GM23338 (cell line): ENCODE measurements around the gene MCU. TPM values are rescaled to one million over a fixed set of nuclear protein-coding genes. Genes with fewer than 3 reads are reported as not detected.

ENCODE experiments used
- ATAC-seq: fragments of 200-7000 bp; cut with Tn5 transposase; 3 replicates; pipeline ENCODE4 v1.9.1; 2020
- DNase-seq: peaks from one replicate; pipeline ENCODE4 v3.0.0-alpha.2; 2015; ENCODE audit warnings: low spot score
- H2AFZ ChIP-seq: fragments of 200-600 bp; sonication (generic); 2 replicates; pipeline ENCODE4 v1.8.0; 2016; ENCODE audit warnings: antibody characterized with exemption, mild to moderate bottlenecking, moderate library complexity
- H3F3A ChIP-seq: fragments of 200-600 bp; sonication (generic); replicated peaks from 2 replicates; pipeline ENCODE4 v1.8.0; 2017; ENCODE audit warnings: antibody characterized with exemption, mixed run types, low read depth
- H3K27ac ChIP-seq: fragments of 200-600 bp; sonication (generic); 2 replicates; pipeline ENCODE4 v1.6.1; 2016; ENCODE audit warnings: low read depth
- H3K27me3 ChIP-seq: fragments of 200-600 bp; sonication (generic); 2 replicates; pipeline ENCODE4 v1.8.0; 2016; ENCODE audit warnings: mild to moderate bottlenecking, mixed run types, moderate library complexity; ENCODE audit not compliant: insufficient read depth
- H3K36me3 ChIP-seq: fragments of 200-600 bp; sonication (generic); 2 replicates; pipeline ENCODE4 v1.8.0; 2016; ENCODE audit warnings: mild to moderate bottlenecking; ENCODE audit not compliant: insufficient read depth
- H3K4me1 ChIP-seq: fragments of 200-600 bp; sonication (generic); 2 replicates; pipeline ENCODE4 v1.8.0; 2016; ENCODE audit warnings: mild to moderate bottlenecking, moderate library complexity; ENCODE audit not compliant: insufficient read depth
- H3K4me2 ChIP-seq: fragments of 200-600 bp; sonication (generic); 2 replicates; pipeline ENCODE4 v1.7.1; 2017; ENCODE audit warnings: mixed run types
- H3K4me3 ChIP-seq: fragments of 200-600 bp; sonication (generic); 2 replicates; pipeline ENCODE4 v1.6.1; 2016; ENCODE audit warnings: mixed run types
- H3K79me2 ChIP-seq: fragments of 200-600 bp; sonication (generic); replicated peaks from 2 replicates; pipeline ENCODE4 v1.8.0; 2017; ENCODE audit warnings: mild to moderate bottlenecking; ENCODE audit not compliant: insufficient read depth
- H3K9me2 ChIP-seq: fragments of 200-600 bp; sonication (generic); 2 replicates; pipeline ENCODE4 v1.8.0; 2017; ENCODE audit not compliant: insufficient read depth
- H4K20me1 ChIP-seq: fragments of 200-600 bp; sonication (generic); replicated peaks from 2 replicates; pipeline ENCODE4 v1.8.0; 2017; ENCODE audit warnings: mild to moderate bottlenecking; ENCODE audit not compliant: insufficient read depth
- H3K27ac Mint-ChIP-seq: 2 replicates; pipeline ENCODE4 v1.8.0; 2020; ENCODE audit warnings: inconsistent platforms, mild to moderate bottlenecking, moderate library complexity, mixed read lengths
- H3K27me3 Mint-ChIP-seq: 3 replicates; pipeline ENCODE4 v1.8.0; 2022; ENCODE audit warnings: low read depth, mild to moderate bottlenecking, moderate library complexity, mixed read lengths, inconsistent platforms; ENCODE audit not compliant: insufficient read depth, poor library complexity
- H3K36me3 Mint-ChIP-seq: 3 replicates; pipeline ENCODE4 v1.8.0; 2021; ENCODE audit warnings: low read depth, mild to moderate bottlenecking, inconsistent platforms, moderate library complexity, mixed read lengths
- H3K4me1 Mint-ChIP-seq: 3 replicates; pipeline ENCODE4 v1.8.0; 2020; ENCODE audit warnings: mild to moderate bottlenecking, inconsistent platforms, mixed read lengths
- H3K4me3 Mint-ChIP-seq: 3 replicates; pipeline ENCODE4 v1.8.0; 2021; ENCODE audit warnings: moderate library complexity, mild to moderate bottlenecking, inconsistent platforms, mixed read lengths
- H3K9me3 Mint-ChIP-seq: 3 replicates; pipeline ENCODE4 v1.8.0; 2020; ENCODE audit warnings: moderate library complexity, mild to moderate bottlenecking, inconsistent platforms, mixed read lengths
- CREB1 ChIP-seq: fragments of 250-450 bp; sonication (Bioruptor Pico); IDR thresholded peaks from 2 replicates; pipeline ENCODE4 v1.5.0; 2020; ENCODE audit warnings: low read depth, mild to moderate bottlenecking, moderate library complexity
- ETS1 ChIP-seq: IDR thresholded peaks from 2 replicates; pipeline ENCODE4 v1.6.1; 2016; ENCODE audit warnings: antibody characterized with exemption
- EZH2 ChIP-seq: fragments of 200-600 bp; sonication (generic); IDR thresholded peaks from one replicate; pipeline ENCODE4 v1.8.0; 2017; ENCODE audit warnings: antibody characterized with exemption, mild to moderate bottlenecking, low read depth; ENCODE audit not compliant: unreplicated experiment
- EZH2phosphoT487 ChIP-seq: fragments of 200-600 bp; sonication (generic); IDR thresholded peaks from one replicate; pipeline ENCODE4 v1.8.1; 2018; ENCODE audit warnings: antibody characterized with exemption; ENCODE audit not compliant: unreplicated experiment
- JUNB ChIP-seq: IDR thresholded peaks from one replicate; pipeline ENCODE4 v1.6.1; 2016; ENCODE audit warnings: antibody characterized with exemption; ENCODE audit not compliant: unreplicated experiment
- NANOG ChIP-seq: IDR thresholded peaks from 2 replicates; pipeline ENCODE4 v1.6.1; 2016; ENCODE audit warnings: antibody characterized with exemption, borderline replicate concordance
- POLR2AphosphoS5 ChIP-seq: IDR thresholded peaks from 2 replicates; pipeline ENCODE4 v1.6.1; 2016; ENCODE audit warnings: antibody characterized with exemption, low read depth
- STAT1 ChIP-seq: IDR thresholded peaks from one replicate; pipeline ENCODE4 v1.6.1; 2016; ENCODE audit warnings: antibody characterized with exemption; ENCODE audit not compliant: unreplicated experiment
- ZNF114 ChIP-seq: fragments of 250-450 bp; sonication (Bioruptor Pico); IDR thresholded peaks from 2 replicates; pipeline ENCODE4 v1.5.0; 2020; ENCODE audit warnings: mild to moderate bottlenecking, moderate library complexity
- ZNF331 ChIP-seq: fragments of 250-450 bp; sonication (Bioruptor Pico); IDR thresholded peaks from 2 replicates; pipeline ENCODE4 v1.5.0; 2020; ENCODE audit warnings: low read depth, mild to moderate bottlenecking, moderate library complexity
- polyA plus RNA-seq: library from polyadenylated mRNA; unstranded; fragments of >200 nt; fragmentation: Nextera tagmentation; extraction: Ambion mirVana; gene quantifications from 2 replicates; pipeline ENCODE4 v1.2.1, GENCODE V29; 2016
- total RNA-seq: library from RNA; depleted of rRNA; stranded (reverse); fragments of >200 nt; shearing (Covaris generic); gene quantifications from 2 replicates; pipeline ENCODE4 v1.2.3, GENCODE V29; 2014
- TF ChIP-seq, protein P1 (sequence below), 2 experiments: fragments of 200-600 bp in 1 of 2; sonication (generic) in 1 of 2; conservative IDR thresholded peaks; 2 replicates each; pipeline versions ENCODE4 v1.5.1 to v1.6.1; 2016 to 2017; ENCODE audit warnings: antibody characterized with exemption in 2 of 2, low read depth in 2 of 2, mild to moderate bottlenecking in 2 of 2, moderate library complexity in 1 of 2
- TF ChIP-seq, protein P2 (sequence below): fragments of 250-450 bp; sonication (Bioruptor Pico); IDR thresholded peaks from 2 replicates; pipeline ENCODE4 v1.5.0; 2020; ENCODE audit warnings: mild to moderate bottlenecking, moderate library complexity
- TF ChIP-seq, protein P3 (sequence below): IDR thresholded peaks from one replicate; pipeline ENCODE4 v1.6.1; 2018; ENCODE audit warnings: antibody characterized with exemption; ENCODE audit not compliant: unreplicated experiment

Gene MCU
- total and polyA plus RNA-seq, 2 experiments from 2014 or later: 41.8 to 68.2 TPM

DNA sequence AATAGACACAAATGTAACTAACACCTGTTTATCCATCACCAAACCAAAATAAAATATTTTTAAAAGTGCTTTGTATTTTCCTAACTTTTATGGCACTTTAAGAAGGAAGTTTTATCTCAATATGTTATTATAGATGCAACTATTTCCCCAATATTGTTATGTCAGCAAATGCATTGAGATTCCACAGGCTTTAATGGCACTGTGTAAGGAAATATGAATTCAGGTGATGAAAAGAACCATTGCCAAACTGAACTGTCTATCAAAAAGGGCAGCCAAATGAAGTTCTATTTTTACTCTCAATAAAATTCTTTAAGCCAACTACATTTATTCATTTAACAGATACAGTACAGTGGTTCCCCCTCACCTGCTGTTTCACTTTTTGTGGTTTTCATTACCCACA is 134.4 kb downstream of the MCU start:
- Mint-ChIP-seq H3K36me3 (peaks cover 22% of the 10 kb centered on the region; the same call in 2 of the 3 replicates), H3K4me3 (no peak overlapping the region), H3K27ac (no peak overlapping the region), H3K4me1 (peaks cover 36% of the 10 kb centered on the region; the same call in 2 of the 3 replicates), H3K27me3 (no peaks in the 10 kb centered on the region), H3K9me3 (peaks cover 14% of the 10 kb centered on the region; the same call in 2 of the 3 replicates)
- H2AFZ ChIP-seq: no peak overlapping the region
- TF ChIP-seq JUNB (no peak), STAT1 (no peak), POLR2AphosphoS5 (no peak), EZH2 (no peak), ETS1 (no peak), CREB1 (CRISPR knock-in tag) (no peak), ZNF331 (CRISPR knock-in tag) (no peak), NANOG (no peak), EZH2phosphoT487 (no peak), ZNF114 (CRISPR knock-in tag) (no peak)
- TF ChIP-seq, protein P1, sequence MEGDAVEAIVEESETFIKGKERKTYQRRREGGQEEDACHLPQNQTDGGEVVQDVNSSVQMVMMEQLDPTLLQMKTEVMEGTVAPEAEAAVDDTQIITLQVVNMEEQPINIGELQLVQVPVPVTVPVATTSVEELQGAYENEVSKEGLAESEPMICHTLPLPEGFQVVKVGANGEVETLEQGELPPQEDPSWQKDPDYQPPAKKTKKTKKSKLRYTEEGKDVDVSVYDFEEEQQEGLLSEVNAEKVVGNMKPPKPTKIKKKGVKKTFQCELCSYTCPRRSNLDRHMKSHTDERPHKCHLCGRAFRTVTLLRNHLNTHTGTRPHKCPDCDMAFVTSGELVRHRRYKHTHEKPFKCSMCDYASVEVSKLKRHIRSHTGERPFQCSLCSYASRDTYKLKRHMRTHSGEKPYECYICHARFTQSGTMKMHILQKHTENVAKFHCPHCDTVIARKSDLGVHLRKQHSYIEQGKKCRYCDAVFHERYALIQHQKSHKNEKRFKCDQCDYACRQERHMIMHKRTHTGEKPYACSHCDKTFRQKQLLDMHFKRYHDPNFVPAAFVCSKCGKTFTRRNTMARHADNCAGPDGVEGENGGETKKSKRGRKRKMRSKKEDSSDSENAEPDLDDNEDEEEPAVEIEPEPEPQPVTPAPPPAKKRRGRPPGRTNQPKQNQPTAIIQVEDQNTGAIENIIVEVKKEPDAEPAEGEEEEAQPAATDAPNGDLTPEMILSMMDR (conservative IDR thresholded peaks at IDR 0.05; ENCODE audit: low read depth in 2 of 2): no peak
- TF ChIP-seq, protein P2, sequence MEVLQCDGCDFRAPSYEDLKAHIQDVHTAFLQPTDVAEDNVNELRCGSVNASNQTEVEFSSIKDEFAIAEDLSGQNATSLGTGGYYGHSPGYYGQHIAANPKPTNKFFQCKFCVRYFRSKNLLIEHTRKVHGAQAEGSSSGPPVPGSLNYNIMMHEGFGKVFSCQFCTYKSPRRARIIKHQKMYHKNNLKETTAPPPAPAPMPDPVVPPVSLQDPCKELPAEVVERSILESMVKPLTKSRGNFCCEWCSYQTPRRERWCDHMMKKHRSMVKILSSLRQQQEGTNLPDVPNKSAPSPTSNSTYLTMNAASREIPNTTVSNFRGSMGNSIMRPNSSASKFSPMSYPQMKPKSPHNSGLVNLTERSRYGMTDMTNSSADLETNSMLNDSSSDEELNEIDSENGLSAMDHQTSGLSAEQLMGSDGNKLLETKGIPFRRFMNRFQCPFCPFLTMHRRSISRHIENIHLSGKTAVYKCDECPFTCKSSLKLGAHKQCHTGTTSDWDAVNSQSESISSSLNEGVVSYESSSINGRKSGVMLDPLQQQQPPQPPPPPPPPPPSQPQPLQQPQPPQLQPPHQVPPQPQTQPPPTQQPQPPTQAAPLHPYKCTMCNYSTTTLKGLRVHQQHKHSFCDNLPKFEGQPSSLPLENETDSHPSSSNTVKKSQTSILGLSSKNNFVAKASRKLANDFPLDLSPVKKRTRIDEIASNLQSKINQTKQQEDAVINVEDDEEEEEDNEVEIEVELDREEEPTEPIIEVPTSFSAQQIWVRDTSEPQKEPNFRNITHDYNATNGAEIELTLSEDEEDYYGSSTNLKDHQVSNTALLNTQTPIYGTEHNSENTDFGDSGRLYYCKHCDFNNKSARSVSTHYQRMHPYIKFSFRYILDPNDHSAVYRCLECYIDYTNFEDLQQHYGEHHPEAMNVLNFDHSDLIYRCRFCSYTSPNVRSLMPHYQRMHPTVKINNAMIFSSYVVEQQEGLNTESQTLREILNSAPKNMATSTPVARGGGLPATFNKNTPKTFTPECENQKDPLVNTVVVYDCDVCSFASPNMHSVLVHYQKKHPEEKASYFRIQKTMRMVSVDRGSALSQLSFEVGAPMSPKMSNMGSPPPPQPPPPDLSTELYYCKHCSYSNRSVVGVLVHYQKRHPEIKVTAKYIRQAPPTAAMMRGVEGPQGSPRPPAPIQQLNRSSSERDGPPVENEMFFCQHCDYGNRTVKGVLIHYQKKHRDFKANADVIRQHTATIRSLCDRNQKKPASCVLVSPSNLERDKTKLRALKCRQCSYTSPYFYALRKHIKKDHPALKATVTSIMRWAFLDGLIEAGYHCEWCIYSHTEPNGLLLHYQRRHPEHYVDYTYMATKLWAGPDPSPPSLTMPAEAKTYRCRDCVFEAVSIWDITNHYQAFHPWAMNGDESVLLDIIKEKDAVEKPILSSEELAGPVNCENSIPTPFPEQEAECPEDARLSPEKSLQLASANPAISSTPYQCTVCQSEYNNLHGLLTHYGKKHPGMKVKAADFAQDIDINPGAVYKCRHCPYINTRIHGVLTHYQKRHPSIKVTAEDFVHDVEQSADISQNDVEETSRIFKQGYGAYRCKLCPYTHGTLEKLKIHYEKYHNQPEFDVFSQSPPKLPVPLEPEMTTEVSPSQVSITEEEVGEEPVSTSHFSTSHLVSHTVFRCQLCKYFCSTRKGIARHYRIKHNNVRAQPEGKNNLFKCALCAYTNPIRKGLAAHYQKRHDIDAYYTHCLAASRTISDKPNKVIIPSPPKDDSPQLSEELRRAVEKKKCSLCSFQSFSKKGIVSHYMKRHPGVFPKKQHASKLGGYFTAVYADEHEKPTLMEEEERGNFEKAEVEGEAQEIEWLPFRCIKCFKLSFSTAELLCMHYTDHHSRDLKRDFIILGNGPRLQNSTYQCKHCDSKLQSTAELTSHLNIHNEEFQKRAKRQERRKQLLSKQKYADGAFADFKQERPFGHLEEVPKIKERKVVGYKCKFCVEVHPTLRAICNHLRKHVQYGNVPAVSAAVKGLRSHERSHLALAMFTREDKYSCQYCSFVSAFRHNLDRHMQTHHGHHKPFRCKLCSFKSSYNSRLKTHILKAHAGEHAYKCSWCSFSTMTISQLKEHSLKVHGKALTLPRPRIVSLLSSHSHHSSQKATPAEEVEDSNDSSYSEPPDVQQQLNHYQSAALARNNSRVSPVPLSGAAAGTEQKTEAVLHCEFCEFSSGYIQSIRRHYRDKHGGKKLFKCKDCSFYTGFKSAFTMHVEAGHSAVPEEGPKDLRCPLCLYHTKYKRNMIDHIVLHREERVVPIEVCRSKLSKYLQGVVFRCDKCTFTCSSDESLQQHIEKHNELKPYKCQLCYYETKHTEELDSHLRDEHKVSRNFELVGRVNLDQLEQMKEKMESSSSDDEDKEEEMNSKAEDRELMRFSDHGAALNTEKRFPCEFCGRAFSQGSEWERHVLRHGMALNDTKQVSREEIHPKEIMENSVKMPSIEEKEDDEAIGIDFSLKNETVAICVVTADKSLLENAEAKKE (CRISPR knock-in tag): no peak
- TF ChIP-seq, protein P3, sequence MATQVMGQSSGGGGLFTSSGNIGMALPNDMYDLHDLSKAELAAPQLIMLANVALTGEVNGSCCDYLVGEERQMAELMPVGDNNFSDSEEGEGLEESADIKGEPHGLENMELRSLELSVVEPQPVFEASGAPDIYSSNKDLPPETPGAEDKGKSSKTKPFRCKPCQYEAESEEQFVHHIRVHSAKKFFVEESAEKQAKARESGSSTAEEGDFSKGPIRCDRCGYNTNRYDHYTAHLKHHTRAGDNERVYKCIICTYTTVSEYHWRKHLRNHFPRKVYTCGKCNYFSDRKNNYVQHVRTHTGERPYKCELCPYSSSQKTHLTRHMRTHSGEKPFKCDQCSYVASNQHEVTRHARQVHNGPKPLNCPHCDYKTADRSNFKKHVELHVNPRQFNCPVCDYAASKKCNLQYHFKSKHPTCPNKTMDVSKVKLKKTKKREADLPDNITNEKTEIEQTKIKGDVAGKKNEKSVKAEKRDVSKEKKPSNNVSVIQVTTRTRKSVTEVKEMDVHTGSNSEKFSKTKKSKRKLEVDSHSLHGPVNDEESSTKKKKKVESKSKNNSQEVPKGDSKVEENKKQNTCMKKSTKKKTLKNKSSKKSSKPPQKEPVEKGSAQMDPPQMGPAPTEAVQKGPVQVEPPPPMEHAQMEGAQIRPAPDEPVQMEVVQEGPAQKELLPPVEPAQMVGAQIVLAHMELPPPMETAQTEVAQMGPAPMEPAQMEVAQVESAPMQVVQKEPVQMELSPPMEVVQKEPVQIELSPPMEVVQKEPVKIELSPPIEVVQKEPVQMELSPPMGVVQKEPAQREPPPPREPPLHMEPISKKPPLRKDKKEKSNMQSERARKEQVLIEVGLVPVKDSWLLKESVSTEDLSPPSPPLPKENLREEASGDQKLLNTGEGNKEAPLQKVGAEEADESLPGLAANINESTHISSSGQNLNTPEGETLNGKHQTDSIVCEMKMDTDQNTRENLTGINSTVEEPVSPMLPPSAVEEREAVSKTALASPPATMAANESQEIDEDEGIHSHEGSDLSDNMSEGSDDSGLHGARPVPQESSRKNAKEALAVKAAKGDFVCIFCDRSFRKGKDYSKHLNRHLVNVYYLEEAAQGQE: no peak
- no peak overlapping the region for H3K27ac ChIP-seq
- no peaks in the 10 kb centered on the region for H3K9me2 ChIP-seq
- peaks cover 44% of the 10 kb centered on the region for H3K4me1 ChIP-seq
- DNase-seq (no peak), ATAC-seq (no peak)
- H3K36me3 ChIP-seq: no peaks in the 10 kb centered on the region
- H3K79me2 ChIP-seq: peaks cover 61% of the 10 kb centered on the region
- H3F3A ChIP-seq: no peaks in the 10 kb centered on the region
- H3K27me3 ChIP-seq: no peaks in the 10 kb centered on the region
- H4K20me1 ChIP-seq: no peaks in the 10 kb centered on the region
- H3K4me3 ChIP-seq: no peak overlapping the region
- no peak overlapping the region for H3K4me2 ChIP-seq
